GM12864 (cell line): ENCODE measurements around the gene ACTA2.

Source experiments
- DNase-seq: peaks from one replicate; pipeline ENCODE4 v3.0.0-alpha.2; 2011; ENCODE audit warnings: low read depth
- H3K4me3 ChIP-seq: 2 replicates; pipeline ENCODE4 v1.5.1; 2011; ENCODE audit warnings: mild to moderate bottlenecking, low read depth, low read length, control low read depth
- TF ChIP-seq, protein P1 (sequence below): IDR thresholded peaks from 2 replicates; pipeline ENCODE4 v1.5.1; 2011; ENCODE audit warnings: low read depth, mild to moderate bottlenecking, moderate library complexity, low read length, control low read depth, inconsistent platforms; ENCODE audit errors: missing control alignments

The ACTA2 gene

DNA sequence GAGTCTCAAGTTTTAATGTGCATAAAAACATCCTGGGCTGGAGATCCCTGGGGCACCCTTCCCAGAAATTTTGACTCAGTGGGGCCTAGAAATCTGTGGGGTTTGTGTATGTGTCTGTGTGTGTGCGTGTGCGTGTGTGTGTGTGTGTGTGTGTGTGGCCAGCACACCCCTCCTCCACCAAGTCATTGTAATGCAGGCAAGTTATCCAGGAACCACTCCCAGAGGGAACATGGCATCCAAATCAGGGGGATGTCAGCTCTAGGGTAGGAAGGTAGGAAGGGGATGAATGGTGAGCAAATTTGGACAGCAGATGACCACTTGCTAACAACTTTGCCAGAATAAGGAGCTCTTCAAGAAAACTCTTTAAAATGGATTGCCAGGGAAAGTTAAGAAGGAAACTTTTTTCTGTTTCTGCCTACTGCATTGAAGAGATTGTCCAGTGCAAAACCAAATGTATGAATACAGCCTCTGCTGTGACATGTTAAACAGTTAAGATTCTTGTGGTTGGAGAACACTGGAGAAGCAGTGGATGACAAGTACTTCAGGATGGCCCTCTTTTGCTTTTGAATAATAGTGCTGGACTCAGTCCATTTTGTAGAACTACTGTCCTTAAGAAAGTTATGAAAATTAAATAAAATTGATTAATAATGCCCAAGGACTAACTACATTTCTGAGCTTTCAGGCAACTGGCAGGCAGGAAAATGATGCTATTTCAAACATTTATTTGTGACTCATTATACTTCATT lies 60.2 kb downstream of the ACTA2 start:
- H3K4me3 ChIP-seq = no peak overlapping the region
- DNase-seq = no peak
- TF ChIP-seq, protein P1, sequence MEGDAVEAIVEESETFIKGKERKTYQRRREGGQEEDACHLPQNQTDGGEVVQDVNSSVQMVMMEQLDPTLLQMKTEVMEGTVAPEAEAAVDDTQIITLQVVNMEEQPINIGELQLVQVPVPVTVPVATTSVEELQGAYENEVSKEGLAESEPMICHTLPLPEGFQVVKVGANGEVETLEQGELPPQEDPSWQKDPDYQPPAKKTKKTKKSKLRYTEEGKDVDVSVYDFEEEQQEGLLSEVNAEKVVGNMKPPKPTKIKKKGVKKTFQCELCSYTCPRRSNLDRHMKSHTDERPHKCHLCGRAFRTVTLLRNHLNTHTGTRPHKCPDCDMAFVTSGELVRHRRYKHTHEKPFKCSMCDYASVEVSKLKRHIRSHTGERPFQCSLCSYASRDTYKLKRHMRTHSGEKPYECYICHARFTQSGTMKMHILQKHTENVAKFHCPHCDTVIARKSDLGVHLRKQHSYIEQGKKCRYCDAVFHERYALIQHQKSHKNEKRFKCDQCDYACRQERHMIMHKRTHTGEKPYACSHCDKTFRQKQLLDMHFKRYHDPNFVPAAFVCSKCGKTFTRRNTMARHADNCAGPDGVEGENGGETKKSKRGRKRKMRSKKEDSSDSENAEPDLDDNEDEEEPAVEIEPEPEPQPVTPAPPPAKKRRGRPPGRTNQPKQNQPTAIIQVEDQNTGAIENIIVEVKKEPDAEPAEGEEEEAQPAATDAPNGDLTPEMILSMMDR = no peak

DNA sequence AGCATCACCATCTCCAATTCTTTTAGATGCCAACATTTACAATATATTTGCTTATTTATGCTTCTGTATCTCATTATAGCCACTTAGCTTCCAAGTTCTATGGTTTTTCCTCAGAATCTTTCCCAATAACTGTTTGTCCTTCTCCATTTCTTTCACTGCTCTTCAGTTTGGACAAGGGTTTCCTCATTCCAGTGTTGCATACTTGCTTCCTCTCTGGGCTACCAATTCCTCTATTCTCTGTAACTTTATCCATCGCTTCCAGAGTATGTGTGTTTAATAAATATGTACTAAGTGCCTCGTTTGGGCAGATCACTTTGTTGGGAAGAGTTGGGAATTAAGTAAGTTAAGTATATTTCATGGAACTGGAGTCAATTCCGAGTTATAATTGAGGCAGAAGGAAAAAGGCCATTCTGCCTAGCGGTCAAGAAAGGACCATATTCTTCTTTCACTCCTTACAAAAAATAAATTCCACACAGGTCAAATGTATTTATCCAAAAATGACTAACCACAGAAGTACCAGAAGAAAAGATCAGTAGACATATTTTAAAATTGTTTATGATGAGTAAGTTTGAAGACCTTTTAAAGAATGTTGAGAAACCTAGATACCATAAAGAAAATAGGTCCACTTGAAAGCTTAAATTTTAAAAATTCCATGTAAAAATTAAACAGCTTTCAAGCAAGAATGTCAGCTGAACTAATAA lies 61.7 kb downstream of the ACTA2 start:
- no peak overlapping the region for H3K4me3 ChIP-seq
- no peak for DNase-seq
- TF ChIP-seq, protein P1 = no peak

DNA sequence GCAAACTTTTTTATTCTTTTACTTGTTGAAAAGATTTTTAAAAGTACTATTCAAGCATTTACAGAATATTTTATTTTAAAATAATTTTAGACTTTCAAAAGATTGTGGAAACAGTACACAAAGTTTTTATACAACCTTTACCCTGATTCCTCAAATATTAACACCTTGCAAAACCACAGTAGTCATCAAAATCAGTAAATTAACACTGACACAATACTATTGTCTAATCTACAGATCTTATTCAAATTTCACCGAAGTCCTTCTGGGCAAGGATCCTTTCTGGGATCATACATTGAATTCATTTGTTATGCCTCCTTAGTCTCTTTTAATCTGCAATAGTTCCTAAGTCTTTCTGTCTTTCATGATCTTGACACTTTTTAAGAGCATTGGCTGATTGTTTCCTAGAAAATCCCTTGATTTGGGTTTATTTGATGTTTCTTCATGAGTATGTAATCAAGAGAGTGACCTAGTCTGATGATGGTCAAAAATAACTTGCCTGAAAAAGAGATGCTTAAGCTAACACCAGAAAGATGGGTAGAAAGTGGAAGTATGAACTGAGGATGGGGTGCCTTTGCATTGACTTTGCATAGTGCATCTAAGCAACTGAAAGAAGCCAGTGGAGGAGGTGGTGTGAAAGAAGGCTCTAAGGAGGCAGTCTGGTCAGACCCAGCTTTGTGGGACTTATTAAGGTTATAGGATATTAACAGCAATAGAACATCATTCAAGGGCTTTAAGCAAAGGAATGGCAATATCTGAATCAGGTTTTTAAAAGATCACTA lies 62.8 kb downstream of the ACTA2 start:
- TF ChIP-seq, protein P1 = no peak
- H3K4me3 ChIP-seq = no peak overlapping the region

DNA sequence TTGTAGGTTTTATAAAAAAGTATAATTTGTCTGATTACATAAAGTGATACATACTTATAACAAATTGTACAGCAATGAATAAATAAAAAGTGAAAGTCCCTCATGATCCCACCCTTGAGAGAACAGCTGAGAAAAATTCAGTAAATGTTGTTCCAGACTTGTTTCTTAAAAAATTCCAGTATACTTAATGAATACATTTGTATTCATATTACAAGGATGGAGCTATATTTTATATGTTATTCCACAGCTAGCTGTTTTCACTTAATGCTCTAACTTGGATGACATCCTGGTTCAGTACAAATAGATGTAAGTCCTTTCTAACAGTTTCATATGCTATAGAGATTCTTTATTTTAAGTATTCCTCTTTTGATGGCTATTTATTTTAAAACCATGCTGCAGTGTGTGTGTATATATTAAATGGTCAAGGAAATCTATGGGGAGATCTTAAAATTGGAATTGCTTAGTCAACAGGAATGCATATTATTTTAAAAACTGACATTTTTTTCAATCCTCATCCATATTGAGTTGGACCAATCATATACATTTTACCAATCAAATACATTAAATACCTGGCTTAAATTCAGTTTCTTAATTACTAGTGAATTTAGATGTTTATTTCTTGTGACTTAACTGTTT lies 63.6 kb downstream of the ACTA2 start:
- TF ChIP-seq, protein P1 = no peak
- H3K4me3 ChIP-seq = peak overlapping the region; percentile 44; the same call in 1 of the 2 replicates

More for the DNA sequence above, 62.8 kb downstream of the ACTA2 start:
- DNase-seq = peak; percentile 45

DNA sequence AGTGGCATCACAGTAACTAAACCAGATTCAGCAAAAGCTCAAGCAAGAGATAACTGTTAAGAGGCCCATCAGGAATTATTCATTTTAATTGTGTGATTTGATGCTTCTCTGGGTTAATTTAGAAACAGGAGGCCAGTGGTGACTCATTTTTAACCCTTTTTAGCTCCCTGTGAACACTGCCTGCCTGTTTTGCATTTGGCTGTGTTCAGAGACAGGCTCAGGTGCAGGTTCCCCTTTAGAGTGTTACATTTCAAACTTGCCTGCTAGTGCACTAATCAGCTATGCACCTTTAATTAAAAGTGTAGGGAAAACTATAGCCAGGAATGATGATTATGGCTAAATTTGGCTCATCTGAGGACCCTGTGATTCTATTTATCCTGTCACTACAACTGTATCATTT lies 66.0 kb downstream of the ACTA2 start:
- peak; percentile 70 for DNase-seq
- peak overlapping the region; percentile 42 for H3K4me3 ChIP-seq
- TF ChIP-seq, protein P1 = no peak

More for the DNA sequence above, 63.6 kb downstream of the ACTA2 start:
- no peak for DNase-seq
